ENCODE data around the gene ERN1.

ERN1 gene

GRCh38 chr17:64109400-64109799 is 20.5 kb downstream of the ERN1 start:
- no peak for DNase-seq (ENCODE audit: low read depth)

DNA sequence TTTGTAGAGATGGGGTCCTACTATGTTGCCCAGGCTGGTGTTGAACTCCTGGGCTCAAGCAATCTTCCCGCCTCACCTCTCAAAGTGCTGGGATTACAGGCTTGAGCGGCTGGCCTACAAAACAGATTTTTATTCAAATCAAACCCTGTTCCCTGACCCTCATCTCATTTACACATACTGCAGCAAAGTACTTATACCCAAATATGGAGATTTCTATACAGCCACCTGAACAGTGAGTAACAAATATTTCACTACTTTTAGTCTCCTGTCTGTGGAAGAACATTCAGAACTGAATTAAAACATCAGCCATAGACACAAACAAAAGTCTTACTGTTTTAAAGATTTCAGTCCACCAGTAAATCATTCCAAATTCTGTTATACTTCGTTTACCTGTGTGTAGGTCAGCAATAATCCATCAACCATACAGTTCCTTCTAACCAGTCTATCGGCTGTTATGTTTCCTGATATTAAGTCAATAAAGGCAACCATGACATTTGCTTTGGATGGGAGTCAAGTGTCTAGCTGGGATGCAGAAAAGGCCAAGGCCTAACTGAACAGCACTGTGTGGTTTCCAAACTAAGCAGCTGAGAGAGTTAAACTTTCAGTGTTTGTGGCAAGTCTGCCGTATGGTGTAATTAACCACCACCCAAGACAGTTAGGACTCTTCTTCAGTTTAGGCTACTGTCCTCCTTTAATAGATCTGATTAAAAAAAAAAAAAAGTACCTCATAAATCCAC is 22.3 kb downstream of the ERN1 start:
- DNase-seq (ENCODE audit: low read depth) = no peak

DNA sequence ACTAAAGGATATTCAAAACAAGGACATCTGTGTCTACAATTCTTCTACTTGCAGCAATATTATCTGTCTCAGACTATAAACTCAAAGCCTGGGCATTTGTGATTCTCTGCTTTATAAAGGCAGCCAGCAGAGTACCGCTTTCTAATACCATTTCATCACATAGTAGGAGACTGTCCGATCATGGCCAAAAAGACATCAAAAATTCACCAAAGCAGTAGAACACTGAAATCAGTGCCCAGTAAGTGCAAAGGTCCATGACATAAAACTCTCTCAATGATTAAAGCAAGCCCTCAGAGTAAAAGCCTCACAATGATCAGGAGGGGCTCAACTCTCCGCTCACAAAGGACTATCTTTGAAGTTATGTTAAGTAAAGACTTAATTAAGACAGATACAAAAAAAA is 23.0 kb downstream of the ERN1 start:
- DNase-seq (ENCODE audit: low read depth) = no peak

GRCh38 chr17:64103391-64104364 is 26.3 kb downstream of the ERN1 start:
- no peak for DNase-seq (ENCODE audit: low read depth)

GRCh38 chr17:64102627-64103390 is 27.1 kb downstream of the ERN1 start:
- no peak for DNase-seq (ENCODE audit: low read depth)

GRCh38 chr17:64099543-64099942 is 30.4 kb downstream of the ERN1 start:
- DNase-seq (ENCODE audit: low read depth) = no peak

DNA sequence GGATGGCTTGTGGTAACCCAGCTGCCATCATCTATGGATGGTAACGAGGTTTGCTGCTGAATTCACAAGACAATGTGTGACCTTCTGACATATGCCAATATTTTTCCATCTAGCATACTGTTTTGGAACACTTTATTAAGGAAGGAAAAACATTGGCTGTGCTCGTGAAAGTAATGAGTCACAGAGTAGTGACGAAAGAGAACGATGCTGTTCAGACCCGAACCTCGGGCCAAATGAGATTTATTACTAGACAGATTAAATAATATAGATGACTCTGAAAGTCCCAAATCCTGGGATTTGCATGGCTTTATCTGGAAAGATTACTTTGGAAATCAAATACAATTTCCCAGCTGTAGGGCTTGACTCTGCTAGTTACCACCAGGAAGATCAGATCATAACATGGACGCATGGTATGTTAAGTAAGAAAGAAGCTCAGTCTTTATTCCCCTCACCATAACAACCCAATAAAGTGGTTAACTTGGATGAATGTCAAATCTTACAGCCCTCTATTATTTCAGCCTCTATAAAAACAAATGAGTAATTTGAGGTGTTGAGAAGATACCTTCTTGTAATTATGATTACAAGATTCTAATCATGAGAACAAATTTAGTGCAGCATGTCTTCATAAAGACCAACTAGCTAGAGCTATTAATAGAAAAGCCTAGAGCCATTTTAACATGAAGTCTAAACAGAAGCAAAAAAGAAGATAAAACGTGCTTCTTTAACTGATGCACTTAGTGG is 32.6 kb downstream of the ERN1 start:
- DNase-seq (ENCODE audit: low read depth) = no peak

DNA sequence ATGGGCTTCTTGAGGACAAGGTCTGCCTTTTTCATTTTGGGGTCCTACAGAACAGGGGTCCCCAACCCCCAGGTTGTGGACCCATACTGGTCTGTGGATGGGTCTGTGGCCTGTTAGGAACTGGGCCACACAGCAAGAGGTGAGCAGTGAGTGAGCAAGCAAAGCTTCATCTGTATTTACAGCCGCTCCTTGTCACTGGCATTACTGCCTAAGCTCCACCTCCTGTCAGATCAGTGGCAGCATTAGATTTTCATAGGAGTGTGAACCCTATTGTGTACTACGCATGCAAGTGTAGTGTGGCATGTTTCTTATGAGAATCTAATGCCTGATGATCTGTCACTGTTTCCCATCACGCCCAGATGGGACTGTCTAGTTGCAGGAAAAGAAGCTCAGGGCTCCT is 33.9 kb downstream of the ERN1 start:
- no peak for DNase-seq (ENCODE audit: low read depth)

DNA sequence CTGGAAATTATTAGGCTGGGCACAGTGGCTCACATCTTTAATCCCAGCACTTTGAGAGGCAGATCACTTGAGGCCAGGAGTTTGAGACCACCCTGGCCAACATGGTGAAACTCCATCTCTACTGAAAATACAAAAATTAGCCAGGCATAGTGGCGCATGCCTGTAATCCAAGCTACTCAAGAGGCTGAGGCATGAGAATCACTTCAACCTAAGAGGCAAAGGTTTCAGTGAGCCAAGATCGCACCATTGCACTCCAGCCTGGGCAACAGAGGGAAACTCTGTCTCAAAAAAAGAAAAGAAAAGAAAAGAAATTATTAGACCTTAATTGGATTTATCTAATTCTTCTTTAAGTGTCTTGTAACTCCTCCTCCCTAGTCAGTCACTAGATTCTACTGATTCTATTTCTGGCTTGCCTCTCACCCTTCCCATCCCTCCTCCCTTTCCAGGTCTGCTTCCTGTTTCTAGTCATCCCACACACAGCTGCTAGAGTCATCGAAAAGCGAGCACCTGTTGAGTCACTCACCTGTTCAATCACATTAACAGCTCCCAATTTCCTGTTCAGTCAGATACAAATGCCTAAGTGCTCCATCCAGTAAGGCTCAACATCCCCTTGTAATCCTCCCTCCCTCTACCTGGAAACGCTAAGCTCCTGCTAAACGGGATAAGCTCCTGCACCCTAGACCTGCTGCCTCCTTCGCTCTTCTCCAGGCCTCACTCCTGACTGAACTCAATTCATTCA is 34.6 kb downstream of the ERN1 start:
- no peak for DNase-seq (ENCODE audit: low read depth)

- no peak for DNase-seq (ENCODE audit: low read depth)
Measured at GRCh38 chr17:64094412-64094811, 35.5 kb downstream of the ERN1 start.

- DNase-seq (ENCODE audit: low read depth) = no peak
Measured at GRCh38 chr17:64092952-64093451, 36.9 kb downstream of the ERN1 start.

GRCh38 chr17:64092113-64092512 is 37.8 kb downstream of the ERN1 start:
- DNase-seq (ENCODE audit: low read depth) = no peak

DNA sequence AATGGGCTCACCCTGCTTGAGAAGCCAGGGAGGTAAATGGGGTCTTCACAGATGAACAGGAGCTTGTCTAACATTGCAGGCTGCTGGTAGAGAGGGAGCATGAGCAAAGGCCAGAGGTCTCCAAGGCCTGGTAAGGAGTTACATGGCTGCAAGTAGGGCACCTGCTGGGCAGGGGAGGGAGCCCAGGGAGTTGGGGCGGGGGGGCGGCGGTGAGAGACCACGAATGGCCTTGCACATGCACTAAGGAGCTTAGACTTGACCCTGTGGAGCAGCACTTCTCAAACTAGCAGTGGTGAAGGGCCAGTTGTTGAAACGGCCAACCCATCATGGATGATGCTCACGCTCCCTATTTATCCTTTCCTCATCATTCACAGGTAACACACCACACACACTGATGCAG is 38.4 kb downstream of the ERN1 start:
- DNase-seq (ENCODE audit: low read depth) = no peak

DNA sequence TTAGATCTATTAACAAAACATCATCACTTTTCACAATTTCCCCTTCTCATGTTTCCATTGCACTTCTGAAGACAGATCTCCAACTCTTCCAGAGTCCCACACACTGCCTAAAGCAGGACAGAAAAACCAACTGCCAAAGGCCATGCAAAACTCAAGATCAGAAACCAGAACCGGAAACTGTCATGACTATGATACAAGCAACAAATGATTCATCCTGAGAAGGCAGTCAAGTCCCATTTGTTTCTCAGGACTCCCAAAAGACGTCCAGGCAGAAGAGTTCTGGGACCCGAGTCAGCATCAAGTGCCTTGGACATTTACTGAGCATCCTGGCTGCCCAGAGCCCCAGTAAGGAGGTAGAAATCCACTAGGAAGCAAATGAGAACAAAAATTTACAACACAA is 38.8 kb downstream of the ERN1 start:
- DNase-seq (ENCODE audit: low read depth) = no peak

DNA sequence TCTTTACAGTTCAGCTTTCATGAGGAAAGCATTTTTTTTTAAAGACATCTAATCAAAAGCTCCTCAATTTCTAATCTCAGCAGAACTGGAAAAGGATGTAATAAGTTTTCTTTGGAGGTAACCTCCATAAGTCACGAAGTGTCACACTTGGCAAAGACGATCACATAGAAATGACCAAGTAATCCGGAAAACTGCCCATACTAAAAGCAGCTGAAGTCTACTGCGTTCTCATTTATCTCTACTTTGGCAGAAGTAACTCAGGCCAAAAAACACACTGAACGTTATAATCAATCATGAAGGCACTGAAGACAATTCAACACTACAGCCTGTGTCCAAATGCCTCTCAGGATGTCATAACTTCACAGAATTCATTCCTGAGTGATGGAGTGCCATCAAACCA is 39.8 kb downstream of the ERN1 start:
- no peak for DNase-seq (ENCODE audit: low read depth)

- DNase-seq (ENCODE audit: low read depth) = no peak
Measured at GRCh38 chr17:64087252-64088005, 42.5 kb downstream of the ERN1 start.

- no peak for DNase-seq (ENCODE audit: low read depth)
Measured at GRCh38 chr17:64085650-64086005, 44.3 kb downstream of the ERN1 start.

GRCh38 chr17:64084940-64085649 is 44.8 kb downstream of the ERN1 start:
- no peak for DNase-seq (ENCODE audit: low read depth)

DNA sequence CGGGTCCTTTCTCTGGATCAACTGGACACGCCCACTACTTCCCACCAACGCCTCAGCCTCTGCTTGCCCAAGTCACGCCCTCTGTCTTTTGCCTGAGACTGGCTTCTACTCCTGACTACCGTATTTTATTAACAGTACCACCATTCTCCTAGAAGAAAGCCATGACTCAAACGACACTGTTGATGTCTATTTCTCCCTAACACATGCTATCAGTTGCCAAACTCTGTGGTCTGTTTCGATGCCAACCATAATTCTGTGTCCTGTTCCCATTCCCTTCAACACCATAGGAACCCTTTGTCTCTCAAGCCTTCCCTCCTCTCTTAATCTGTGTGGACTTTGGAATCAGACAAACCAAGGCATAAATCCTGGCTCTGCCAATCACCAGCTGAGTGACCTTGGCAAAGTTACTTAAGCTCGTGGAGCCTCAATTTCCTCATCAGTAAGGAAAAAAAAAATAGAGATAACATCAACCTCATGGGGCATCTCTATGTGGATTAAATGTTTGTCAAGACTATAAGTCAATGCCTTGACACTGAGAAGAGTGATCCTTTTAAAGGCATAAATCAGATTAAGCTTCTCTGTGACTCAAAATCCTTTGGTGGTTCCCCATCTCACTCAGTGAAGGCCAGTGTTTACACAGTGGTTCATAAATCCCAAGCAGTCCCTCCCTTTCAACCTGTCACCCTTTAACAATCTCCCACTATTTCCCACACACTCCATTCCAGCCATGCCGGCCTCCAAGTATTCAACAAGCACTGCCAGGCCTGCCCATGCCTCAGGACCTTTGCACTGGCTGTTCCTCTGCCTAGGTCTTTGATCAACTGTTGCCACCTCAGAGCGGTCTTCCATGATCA is 45.6 kb downstream of the ERN1 start:
- DNase-seq (ENCODE audit: low read depth) = no peak

Data from stimulated activated CD4-positive, alpha-beta T cell treated with anti-CD3 and anti-CD28 coated beads, Interleukin-2, amount 100 ng/mL, for 4 hours (primary cell).